Measurements from ENCODE around the gene NWD2. TPM values are rescaled to one million over a fixed set of nuclear protein-coding genes. Genes with fewer than 3 reads are reported as not detected.

Gene NWD2
- total RNA-seq, 1 experiment from 2014 or later, result not detected

DNA sequence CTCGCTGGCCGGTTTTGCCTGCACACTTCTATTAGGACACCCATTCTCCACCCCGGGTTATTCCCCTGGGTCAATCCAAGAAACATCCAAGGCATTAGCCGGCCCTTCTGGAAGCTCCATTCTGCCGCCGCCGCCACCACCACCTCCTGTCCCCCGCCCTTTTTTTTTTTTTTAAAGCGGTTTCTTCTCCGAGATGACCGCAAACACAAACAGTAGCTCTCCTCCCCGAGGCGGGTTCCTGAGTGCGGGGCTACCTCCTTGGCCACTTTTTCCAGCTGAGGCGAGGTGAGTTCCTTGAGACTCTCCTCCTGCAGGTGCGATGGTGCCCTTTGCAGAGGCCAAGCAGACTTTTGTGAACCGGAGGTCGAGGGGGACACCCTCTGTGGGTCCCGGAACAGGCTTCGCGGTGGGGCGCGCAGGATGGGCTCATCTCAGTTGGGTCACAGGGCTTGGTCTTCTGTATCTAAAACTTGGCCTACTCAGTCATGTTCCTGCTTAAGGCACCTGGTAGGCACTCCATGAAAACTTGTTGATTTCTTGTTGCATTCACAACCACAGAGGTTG is 930 bp downstream of the NWD2 start:
- intact Hi-C loops (cut with micrococcal nuclease; ENCODE audit: unreplicated experiment), result no loop called here
- ChIA-PET CTCF (no interaction called here), POLR2A (ENCODE audit: unreplicated experiment) (no interaction called here)
- Histone ChIP-seq H3K79me2 (ENCODE audit: low read depth) (no peaks in the 10 kb centered on the region), H3K4me1 (replicated peaks; ENCODE audit: insufficient read depth) (no peaks in the 10 kb centered on the region), H3K4me2 (no peak overlapping the region), H3K27me3 (ENCODE audit: insufficient read depth, low read depth) (no peaks in the 10 kb centered on the region), H3K4me3 (no peak overlapping the region), H3K36me3 (ENCODE audit: low read depth) (no peaks in the 10 kb centered on the region), H3K9me2 (ENCODE audit: insufficient read depth) (no peaks in the 10 kb centered on the region), H3K9me3 (ENCODE audit: insufficient read depth, low read depth) (no peaks in the 10 kb centered on the region; the same call in 1 of the 2 replicates), H3K27ac (no peak overlapping the region), H3F3A (ENCODE audit: insufficient read depth, low read depth) (no peaks in the 10 kb centered on the region), H2AFZ (no peak overlapping the region), H4K20me1 (ENCODE audit: insufficient read depth) (no peaks in the 10 kb centered on the region)
- no peak for TF ChIP-seq EZH2 (IDR thresholded peaks at IDR 0.05; ENCODE audit: low read depth)
- TF ChIP-seq, protein P1, sequence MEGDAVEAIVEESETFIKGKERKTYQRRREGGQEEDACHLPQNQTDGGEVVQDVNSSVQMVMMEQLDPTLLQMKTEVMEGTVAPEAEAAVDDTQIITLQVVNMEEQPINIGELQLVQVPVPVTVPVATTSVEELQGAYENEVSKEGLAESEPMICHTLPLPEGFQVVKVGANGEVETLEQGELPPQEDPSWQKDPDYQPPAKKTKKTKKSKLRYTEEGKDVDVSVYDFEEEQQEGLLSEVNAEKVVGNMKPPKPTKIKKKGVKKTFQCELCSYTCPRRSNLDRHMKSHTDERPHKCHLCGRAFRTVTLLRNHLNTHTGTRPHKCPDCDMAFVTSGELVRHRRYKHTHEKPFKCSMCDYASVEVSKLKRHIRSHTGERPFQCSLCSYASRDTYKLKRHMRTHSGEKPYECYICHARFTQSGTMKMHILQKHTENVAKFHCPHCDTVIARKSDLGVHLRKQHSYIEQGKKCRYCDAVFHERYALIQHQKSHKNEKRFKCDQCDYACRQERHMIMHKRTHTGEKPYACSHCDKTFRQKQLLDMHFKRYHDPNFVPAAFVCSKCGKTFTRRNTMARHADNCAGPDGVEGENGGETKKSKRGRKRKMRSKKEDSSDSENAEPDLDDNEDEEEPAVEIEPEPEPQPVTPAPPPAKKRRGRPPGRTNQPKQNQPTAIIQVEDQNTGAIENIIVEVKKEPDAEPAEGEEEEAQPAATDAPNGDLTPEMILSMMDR (conservative IDR thresholded peaks at IDR 0.05), result no peak
- BruUV-seq (replicated peaks), result no TSS peak
- DNase-seq, result no peak

DNA sequence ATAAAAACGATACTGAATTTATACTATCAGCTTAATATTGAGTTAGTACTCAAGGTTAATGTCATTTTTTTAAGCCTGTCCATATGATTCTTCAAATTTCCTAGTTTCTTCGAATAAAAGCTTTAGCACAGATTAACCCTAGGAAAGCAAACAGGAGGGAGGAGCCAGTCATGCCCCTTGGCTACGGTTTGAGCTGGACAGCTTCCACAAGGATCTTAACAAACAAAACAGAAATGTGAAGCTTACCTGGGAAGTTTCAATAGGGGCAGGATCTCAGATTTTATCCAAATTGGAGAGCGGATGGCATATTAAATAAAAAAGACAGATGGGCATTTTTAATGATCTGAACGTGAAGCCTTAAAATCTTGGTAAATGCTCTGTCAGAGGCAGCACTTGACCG is 2.3 kb downstream of the NWD2 start:
- H3K4me1 ChIP-seq (replicated peaks; ENCODE audit: insufficient read depth), result no peaks in the 10 kb centered on the region
- CTCF ChIA-PET, result no interaction called here
- no TSS peak for BruUV-seq (replicated peaks)

DNA sequence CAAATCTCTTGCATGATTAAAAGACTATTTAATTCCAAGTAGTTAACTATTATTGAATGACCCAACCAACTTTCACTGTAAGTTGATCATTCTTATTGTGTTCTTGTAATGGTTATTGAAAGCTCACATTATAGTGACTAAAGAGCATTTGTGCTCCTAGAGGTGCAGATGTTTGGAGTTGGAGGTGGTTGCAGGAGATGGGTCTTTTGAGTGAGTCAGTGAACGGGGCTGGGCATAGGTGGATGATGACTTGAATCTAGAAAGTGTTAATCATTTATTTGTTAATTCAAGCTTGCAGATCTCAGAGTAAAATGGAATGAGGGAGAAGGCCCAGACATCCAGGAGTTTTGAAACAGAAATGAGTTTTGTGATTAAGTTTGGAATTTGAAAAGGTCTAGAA is 13.7 kb downstream of the NWD2 start:
- Histone ChIP-seq H3K4me1 (replicated peaks; ENCODE audit: insufficient read depth) (no peaks in the 10 kb centered on the region), H3K4me2 (no peak overlapping the region), H3K9me2 (ENCODE audit: insufficient read depth) (no peaks in the 10 kb centered on the region), H4K20me1 (ENCODE audit: insufficient read depth) (no peaks in the 10 kb centered on the region), H3K79me2 (ENCODE audit: low read depth) (no peaks in the 10 kb centered on the region), H3F3A (ENCODE audit: insufficient read depth, low read depth) (no peaks in the 10 kb centered on the region), H3K36me3 (ENCODE audit: low read depth) (no peaks in the 10 kb centered on the region), H3K27me3 (ENCODE audit: insufficient read depth, low read depth) (0 out of 2 replicates have a peak, but pooled peaks cover 10% of the 10 kb centered on the region), H3K4me3 (no peak overlapping the region), H2AFZ (no peak overlapping the region), H3K9me3 (ENCODE audit: insufficient read depth, low read depth) (no peaks in the 10 kb centered on the region), H3K27ac (no peak overlapping the region)
- BruUV-seq (replicated peaks), result no TSS peak
- intact Hi-C loops (cut with micrococcal nuclease; ENCODE audit: unreplicated experiment), result no loop called here
- CTCF ChIA-PET, result no interaction called here
- POLR2A ChIA-PET (ENCODE audit: unreplicated experiment), result no interaction called here
- no peak for DNase-seq
- TF ChIP-seq, protein P1 (conservative IDR thresholded peaks at IDR 0.05), result no peak
- TF ChIP-seq EZH2 (IDR thresholded peaks at IDR 0.05; ENCODE audit: low read depth), result no peak

More for the DNA sequence above, 2.3 kb downstream of the NWD2 start:
- Histone ChIP-seq H3K9me3 (ENCODE audit: insufficient read depth, low read depth) (no peaks in the 10 kb centered on the region; the same call in 1 of the 2 replicates), H3K27me3 (ENCODE audit: insufficient read depth, low read depth) (no peaks in the 10 kb centered on the region), H2AFZ (no peak overlapping the region), H3K4me2 (no peak overlapping the region), H3F3A (ENCODE audit: insufficient read depth, low read depth) (no peaks in the 10 kb centered on the region), H3K4me3 (no peak overlapping the region), H3K9me2 (ENCODE audit: insufficient read depth) (no peaks in the 10 kb centered on the region), H4K20me1 (ENCODE audit: insufficient read depth) (no peaks in the 10 kb centered on the region), H3K79me2 (ENCODE audit: low read depth) (no peaks in the 10 kb centered on the region), H3K36me3 (ENCODE audit: low read depth) (no peaks in the 10 kb centered on the region), H3K27ac (no peak overlapping the region)
- DNase-seq, result no peak
- intact Hi-C loops (cut with micrococcal nuclease; ENCODE audit: unreplicated experiment), result no loop called here
- POLR2A ChIA-PET (ENCODE audit: unreplicated experiment), result no interaction called here
- TF ChIP-seq EZH2 (IDR thresholded peaks at IDR 0.05; ENCODE audit: low read depth), result no peak
- TF ChIP-seq, protein P1 (conservative IDR thresholded peaks at IDR 0.05), result no peak
